ENCODE measurements around the gene SIRT4.

Gene SIRT4

GRCh38 chr12:120353556-120354317, 51.6 kb downstream of the SIRT4 start:
- Histone ChIP-seq H3K9me3 (ENCODE audit: control insufficient read depth, low read length) (no peaks in the 10 kb centered on the region), H2AFZ (no peak overlapping the region), H3K4me3 (ENCODE audit: low read depth, low read length) (no peak overlapping the region), H3K79me2 (no peaks in the 10 kb centered on the region), H3K4me2 (ENCODE audit: low read length) (no peak overlapping the region), H3K4me1 (no peaks in the 10 kb centered on the region), H3K27ac (no peak overlapping the region), H3K9ac (no peak overlapping the region), H3K27me3 (ENCODE audit: control insufficient read depth, insufficient read depth, low read length) (no peaks in the 10 kb centered on the region), H3K36me3 (ENCODE audit: control insufficient read depth, insufficient read depth, low read length) (no peaks in the 10 kb centered on the region)
- TF ChIP-seq, protein P1, sequence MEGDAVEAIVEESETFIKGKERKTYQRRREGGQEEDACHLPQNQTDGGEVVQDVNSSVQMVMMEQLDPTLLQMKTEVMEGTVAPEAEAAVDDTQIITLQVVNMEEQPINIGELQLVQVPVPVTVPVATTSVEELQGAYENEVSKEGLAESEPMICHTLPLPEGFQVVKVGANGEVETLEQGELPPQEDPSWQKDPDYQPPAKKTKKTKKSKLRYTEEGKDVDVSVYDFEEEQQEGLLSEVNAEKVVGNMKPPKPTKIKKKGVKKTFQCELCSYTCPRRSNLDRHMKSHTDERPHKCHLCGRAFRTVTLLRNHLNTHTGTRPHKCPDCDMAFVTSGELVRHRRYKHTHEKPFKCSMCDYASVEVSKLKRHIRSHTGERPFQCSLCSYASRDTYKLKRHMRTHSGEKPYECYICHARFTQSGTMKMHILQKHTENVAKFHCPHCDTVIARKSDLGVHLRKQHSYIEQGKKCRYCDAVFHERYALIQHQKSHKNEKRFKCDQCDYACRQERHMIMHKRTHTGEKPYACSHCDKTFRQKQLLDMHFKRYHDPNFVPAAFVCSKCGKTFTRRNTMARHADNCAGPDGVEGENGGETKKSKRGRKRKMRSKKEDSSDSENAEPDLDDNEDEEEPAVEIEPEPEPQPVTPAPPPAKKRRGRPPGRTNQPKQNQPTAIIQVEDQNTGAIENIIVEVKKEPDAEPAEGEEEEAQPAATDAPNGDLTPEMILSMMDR (IDR thresholded peaks at IDR 0.05), result no peak

GRCh38 chr12:120356567-120357030, 54.5 kb downstream of the SIRT4 start:
- Histone ChIP-seq H3K79me2 (no peaks in the 10 kb centered on the region), H3K4me3 (ENCODE audit: low read depth, low read length) (no peak overlapping the region), H3K9me3 (ENCODE audit: control insufficient read depth, low read length) (no peaks in the 10 kb centered on the region), H2AFZ (no peak overlapping the region), H3K4me1 (no peaks in the 10 kb centered on the region), H3K27ac (no peak overlapping the region), H3K27me3 (ENCODE audit: control insufficient read depth, insufficient read depth, low read length) (no peaks in the 10 kb centered on the region), H3K36me3 (ENCODE audit: control insufficient read depth, insufficient read depth, low read length) (no peaks in the 10 kb centered on the region), H3K4me2 (ENCODE audit: low read length) (no peak overlapping the region), H3K9ac (no peak overlapping the region)
- TF ChIP-seq, protein P1 (IDR thresholded peaks at IDR 0.05), result peak; percentile 87

DNA sequence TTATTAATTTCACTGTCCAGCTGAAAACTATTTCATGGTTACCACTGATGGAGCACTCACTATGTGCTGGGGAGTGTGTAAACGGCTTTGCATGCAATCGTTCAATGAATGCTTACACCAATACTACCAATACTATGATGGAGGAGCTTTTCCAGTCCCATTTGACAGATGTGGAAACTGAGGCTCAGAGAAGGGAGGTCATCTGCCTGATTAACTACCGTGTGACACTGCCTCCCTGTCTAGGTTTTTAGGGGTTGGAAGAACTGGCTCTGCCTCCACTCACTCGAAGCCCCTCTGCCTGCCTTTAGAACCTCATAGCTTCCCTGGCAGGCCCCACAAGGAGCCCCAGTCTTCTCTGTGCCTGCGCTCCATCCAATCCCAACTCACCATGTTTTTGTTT, 55.0 kb downstream of the SIRT4 start:
- H3K36me3 ChIP-seq (ENCODE audit: control insufficient read depth, insufficient read depth, low read length), result no peaks in the 10 kb centered on the region
- H2AFZ ChIP-seq, result no peak overlapping the region
- H3K4me3 ChIP-seq (ENCODE audit: low read depth, low read length), result no peak overlapping the region
- no peak overlapping the region for H3K9ac ChIP-seq
- H3K4me1 ChIP-seq, result peaks cover 2% of the 10 kb centered on the region
- H3K79me2 ChIP-seq, result no peaks in the 10 kb centered on the region
- H3K9me3 ChIP-seq (ENCODE audit: control insufficient read depth, low read length), result no peaks in the 10 kb centered on the region
- H3K4me2 ChIP-seq (ENCODE audit: low read length), result no peak overlapping the region
- H3K27me3 ChIP-seq (ENCODE audit: control insufficient read depth, insufficient read depth, low read length), result no peaks in the 10 kb centered on the region
- H3K27ac ChIP-seq, result no peak overlapping the region
- TF ChIP-seq, protein P1 (IDR thresholded peaks at IDR 0.05), result no peak

- Histone ChIP-seq H3K4me3 (ENCODE audit: low read depth, low read length) (no peak overlapping the region), H3K9me3 (ENCODE audit: control insufficient read depth, low read length) (no peaks in the 10 kb centered on the region), H3K9ac (no peak overlapping the region), H3K79me2 (no peaks in the 10 kb centered on the region), H2AFZ (no peak overlapping the region), H3K27me3 (ENCODE audit: control insufficient read depth, insufficient read depth, low read length) (no peaks in the 10 kb centered on the region), H3K4me1 (peaks cover 6% of the 10 kb centered on the region), H3K4me2 (ENCODE audit: low read length) (no peak overlapping the region), H3K27ac (no peak overlapping the region), H3K36me3 (ENCODE audit: control insufficient read depth, insufficient read depth, low read length) (no peaks in the 10 kb centered on the region)
- TF ChIP-seq, protein P1 (IDR thresholded peaks at IDR 0.05), result no peak
Measured at GRCh38 chr12:120358412-120359100, 56.4 kb downstream of the SIRT4 start.
